GM12878 (cell line): ENCODE data around the gene COL4A2. TPM values are rescaled to one million over a fixed set of nuclear protein-coding genes. Genes with fewer than 3 reads are reported as not detected.

Source experiments
- ATAC-seq: fragments of 200-7000 bp; cut with Tn5 transposase; 3 replicates; pipeline ENCODE4 v1.9.1; 2020; ENCODE audit warnings: mild to moderate bottlenecking, moderate library complexity
- BruUV-seq: library from RNA; stranded (reverse); fragments of 400-500 nt; replicated peaks from 2 replicates; lab custom pipeline; 2021; lab: Mats Ljungman, UMichigan
- CTCF ChIA-PET: fragments of 300-600 bp; sonication (Branson Sonifier 250); formaldehyde crosslinking; extraction: SDS; loops from one replicate; lab custom pipeline; 2021; ENCODE audit warnings: inconsistent platforms; lab: Yijun Ruan, JAX
- POLR2A ChIA-PET: fragments of 350-600 bp; formaldehyde crosslinking; extraction: SDS; loops from one replicate; lab custom pipeline; 2021; ENCODE audit warnings: inconsistent platforms; lab: Charles Lee
- RAD21 ChIA-PET: fragments of 300-600 bp; sonication (Branson Sonifier 250); formaldehyde crosslinking; loops from one replicate; lab custom pipeline; 2023; ENCODE audit warnings: antibody characterized with exemption; ENCODE audit not compliant: unreplicated experiment; lab: Charles Lee
- SMC1A ChIA-PET: fragments of 300-600 bp; sonication (Branson Sonifier 250); formaldehyde crosslinking; loops from one replicate; lab custom pipeline; 2023; ENCODE audit not compliant: unreplicated experiment, uncharacterized antibody; lab: Charles Lee
- DNase-seq: peaks from one replicate; pipeline ENCODE4 v3.0.0-alpha.2; 2011; ENCODE audit warnings: low read depth, low spot score
- FAIRE-seq: peaks from 3 replicates; lab custom pipeline; 2011; peaks lifted over from hg19 to GRCh38; lab: Jason Lieb, UNC
- H2AFZ ChIP-seq: 2 replicates; pipeline ENCODE4 v1.6.0; 2011; ENCODE audit warnings: low read depth, low read length, control low read depth; ENCODE audit not compliant: control insufficient read depth
- H3K27ac ChIP-seq: 2 replicates; pipeline ENCODE4 v1.5.1; 2011; ENCODE audit warnings: control low read depth; ENCODE audit not compliant: control insufficient read depth, insufficient read depth
- H3K27me3 ChIP-seq, 2 experiments: replicated peaks in 1 of 2; 2 replicates each; pipeline versions ENCODE4 v1.6.0 to v1.6.1; 2011; ENCODE audit warnings: low read length in 1 of 2; ENCODE audit not compliant: control insufficient read depth in 2 of 2, insufficient read depth in 2 of 2
- H3K36me3 ChIP-seq, 2 experiments: 2 replicates each; pipeline ENCODE4 v1.5.1; 2011; ENCODE audit warnings: low read length in 1 of 2; ENCODE audit not compliant: control insufficient read depth in 2 of 2, insufficient read depth in 2 of 2
- H3K4me1 ChIP-seq: 2 replicates; pipeline ENCODE4 v1.6.1; 2011; ENCODE audit warnings: mild to moderate bottlenecking, low read length, moderate library complexity, mixed read lengths; ENCODE audit not compliant: control insufficient read depth, insufficient read depth
- H3K4me2 ChIP-seq: 2 replicates; pipeline ENCODE4 v1.6.0; 2011; ENCODE audit warnings: control low read depth; ENCODE audit not compliant: control insufficient read depth, insufficient read depth
- H3K4me3 ChIP-seq: fragments of 200-600 bp; sonication (generic); 2 replicates; pipeline ENCODE4 v1.5.1; 2016
- H3K79me2 ChIP-seq: 2 replicates; pipeline ENCODE4 v1.6.0; 2011; ENCODE audit warnings: low read length; ENCODE audit not compliant: control insufficient read depth, insufficient read depth
- H3K9ac ChIP-seq: 2 replicates; pipeline ENCODE4 v1.8.0; 2011; ENCODE audit warnings: low read length, control low read depth, mixed read lengths; ENCODE audit not compliant: control insufficient read depth, insufficient read depth
- H3K9me3 ChIP-seq: replicated peaks from 3 replicates; pipeline ENCODE4 v1.5.1; 2011; ENCODE audit warnings: mild to moderate bottlenecking, low read length; ENCODE audit not compliant: control insufficient read depth, insufficient read depth
- H4K20me1 ChIP-seq: 2 replicates; pipeline ENCODE4 v1.6.0; 2011; ENCODE audit not compliant: control insufficient read depth, insufficient read depth
- HCFC1 ChIP-seq: fragments of 150-350 bp; IDR thresholded peaks from 2 replicates; pipeline ENCODE4 v1.6.1; 2014; ENCODE audit warnings: low read length
- IKZF1 ChIP-seq: fragments of 450-650 bp; conservative IDR thresholded peaks from 2 replicates; pipeline ENCODE4 v1.6.1; 2017; ENCODE audit warnings: antibody characterized with exemption, mild to moderate bottlenecking
- NBN ChIP-seq: fragments of 450-650 bp; IDR thresholded peaks from 2 replicates; pipeline ENCODE4 v1.6.1; 2016
- POLR2AphosphoS5 ChIP-seq: IDR thresholded peaks from 2 replicates; pipeline ENCODE4 v1.6.1; 2011; ENCODE audit warnings: mild to moderate bottlenecking, low read length, inconsistent platforms
- SMARCA5 ChIP-seq: fragments of 450-650 bp; IDR thresholded peaks from 2 replicates; pipeline ENCODE4 v1.6.1; 2017; ENCODE audit warnings: mild to moderate bottlenecking
- WGBS: methylation state at CpG from one replicate; pipeline ENCODE4 v1.1.6; 2016; ENCODE audit warnings: low lambda C conversion rate; ENCODE audit not compliant: insufficient replicate concordance, insufficient coverage; ENCODE audit errors: missing lambda C conversion rate; 5-methylcytosine and 5-hydroxymethylcytosine counted together
- in situ Hi-C: fragments of 300-500 bp; cut with MboI; formaldehyde crosslinking; loops from 9 replicates; pipeline ENCODE4 v1.14.3; 2018; ENCODE audit warnings: mixed read lengths
- intact Hi-C: fragments of 100-400 bp; cut with micrococcal nuclease; formaldehyde crosslinking; loops from one replicate; pipeline ENCODE4 v1.14.2; 2022; ENCODE audit not compliant: unreplicated experiment
- polyA plus RNA-seq, 11 experiments: library from polyadenylated mRNA; depleted of rRNA in 4 of 11; unstranded in 6 of 11; stranded (reverse) in 5 of 11; fragments of >200 nt; fragmentation: Nextera tagmentation in 4 of 11; fragmentation: Illumina TruSeq in 1 of 11; extraction: Ambion mirVana in 4 of 11; extraction: Trizol in 1 of 11; gene quantifications; 1 replicate in 1 of 11; 2 replicates in 10 of 11; pipeline versions ENCODE4 v1.2.1 to v1.2.3, GENCODE V29; 2011 to 2016; ENCODE audit warnings: inconsistent platforms in 2 of 11, missing spikeins in 2 of 11, low read depth in 1 of 11
- total RNA-seq, 4 experiments: library from RNA; depleted of rRNA in 3 of 4; stranded (reverse); fragments of >200 nt in 3 of 4; fragmentation: Illumina TruSeq in 1 of 4; extraction: Trizol in 1 of 4; gene quantifications; 2 replicates each; pipeline versions ENCODE4 v1.2.1 to v1.2.3, GENCODE V29; 2013 to 2021
- TF ChIP-seq, protein P1 (sequence below): fragments of 450-650 bp; formaldehyde crosslinking; IDR thresholded peaks from 2 replicates; pipeline ENCODE4 v1.4.0; 2020; ENCODE audit warnings: mild to moderate bottlenecking, moderate library complexity

The COL4A2 gene
- total and polyA plus RNA-seq, 10 of the 15 experiments (the other 5 are each of a cell fraction or from before 2014, with no cell fraction given), result 0.16 to 1.6 (median 0.62) TPM; not detected in 3

DNA sequence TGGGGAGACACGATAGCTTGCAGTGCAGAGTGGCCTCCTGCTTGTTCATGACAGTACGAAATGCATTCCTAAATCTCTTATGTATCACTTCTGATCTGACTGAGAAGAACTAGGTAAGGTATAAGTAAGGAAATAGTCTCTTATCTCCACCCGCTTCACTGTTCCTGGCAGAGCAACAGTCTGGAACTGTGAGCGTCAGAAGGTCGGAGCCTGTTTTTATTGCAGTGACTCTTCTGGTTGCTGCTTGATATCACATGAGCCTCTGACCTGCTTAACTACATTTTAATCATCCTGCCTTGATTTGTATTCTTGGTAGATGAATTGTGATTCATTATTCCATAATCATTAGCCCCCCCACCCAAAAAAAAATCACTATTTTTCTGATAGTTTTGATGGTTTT, 69.0 kb downstream of the COL4A2 start (continued):
- TF ChIP-seq, protein P1, sequence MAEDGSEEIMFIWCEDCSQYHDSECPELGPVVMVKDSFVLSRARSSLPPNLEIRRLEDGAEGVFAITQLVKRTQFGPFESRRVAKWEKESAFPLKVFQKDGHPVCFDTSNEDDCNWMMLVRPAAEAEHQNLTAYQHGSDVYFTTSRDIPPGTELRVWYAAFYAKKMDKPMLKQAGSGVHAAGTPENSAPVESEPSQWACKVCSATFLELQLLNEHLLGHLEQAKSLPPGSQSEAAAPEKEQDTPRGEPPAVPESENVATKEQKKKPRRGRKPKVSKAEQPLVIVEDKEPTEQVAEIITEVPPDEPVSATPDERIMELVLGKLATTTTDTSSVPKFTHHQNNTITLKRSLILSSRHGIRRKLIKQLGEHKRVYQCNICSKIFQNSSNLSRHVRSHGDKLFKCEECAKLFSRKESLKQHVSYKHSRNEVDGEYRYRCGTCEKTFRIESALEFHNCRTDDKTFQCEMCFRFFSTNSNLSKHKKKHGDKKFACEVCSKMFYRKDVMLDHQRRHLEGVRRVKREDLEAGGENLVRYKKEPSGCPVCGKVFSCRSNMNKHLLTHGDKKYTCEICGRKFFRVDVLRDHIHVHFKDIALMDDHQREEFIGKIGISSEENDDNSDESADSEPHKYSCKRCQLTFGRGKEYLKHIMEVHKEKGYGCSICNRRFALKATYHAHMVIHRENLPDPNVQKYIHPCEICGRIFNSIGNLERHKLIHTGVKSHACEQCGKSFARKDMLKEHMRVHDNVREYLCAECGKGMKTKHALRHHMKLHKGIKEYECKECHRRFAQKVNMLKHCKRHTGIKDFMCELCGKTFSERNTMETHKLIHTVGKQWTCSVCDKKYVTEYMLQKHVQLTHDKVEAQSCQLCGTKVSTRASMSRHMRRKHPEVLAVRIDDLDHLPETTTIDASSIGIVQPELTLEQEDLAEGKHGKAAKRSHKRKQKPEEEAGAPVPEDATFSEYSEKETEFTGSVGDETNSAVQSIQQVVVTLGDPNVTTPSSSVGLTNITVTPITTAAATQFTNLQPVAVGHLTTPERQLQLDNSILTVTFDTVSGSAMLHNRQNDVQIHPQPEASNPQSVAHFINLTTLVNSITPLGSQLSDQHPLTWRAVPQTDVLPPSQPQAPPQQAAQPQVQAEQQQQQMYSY (CRISPR knock-in tag), result no peak
- TF ChIP-seq POLR2AphosphoS5, result no peak

DNA sequence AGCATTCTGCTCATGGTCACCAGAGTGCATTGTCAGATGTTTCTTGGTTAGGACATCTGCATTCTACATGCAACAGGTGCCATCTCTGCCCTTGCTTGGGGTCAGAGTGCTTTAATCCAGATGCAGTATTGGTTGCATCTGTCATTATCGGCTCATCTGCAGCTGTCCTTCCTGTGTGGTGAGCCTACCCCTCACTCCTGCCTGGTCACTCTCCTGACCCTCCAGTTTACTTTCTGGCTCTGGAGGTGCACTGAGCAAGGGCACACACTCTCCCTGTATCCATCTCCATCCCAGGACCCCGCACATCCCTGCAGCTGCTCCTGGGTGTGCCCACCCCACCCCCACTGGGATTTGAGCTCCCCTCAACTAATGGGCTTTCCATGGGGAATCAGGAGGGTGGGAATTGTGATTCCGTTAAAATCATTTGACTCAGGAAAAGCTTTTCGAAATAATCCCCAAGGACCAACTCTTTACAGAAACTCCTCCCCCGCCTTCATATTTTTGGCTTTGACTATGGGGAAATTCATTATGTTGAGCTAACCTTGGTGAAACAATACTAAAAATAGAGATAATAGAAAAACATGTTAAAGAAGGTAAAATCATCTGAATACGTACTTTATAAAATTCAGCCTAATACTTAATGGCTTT, 70.2 kb downstream of the COL4A2 start:
- no peak for TF ChIP-seq NBN
- TF ChIP-seq IKZF1, result peak; percentile 43; the same call in 1 of the 2 replicates
- no peak for TF ChIP-seq HCFC1
- no peak for TF ChIP-seq SMARCA5
- no peaks in the 10 kb centered on the region for H3K36me3 ChIP-seq
- H2AFZ ChIP-seq, result no peak overlapping the region
- SMC1A ChIA-PET, result interaction anchor here (0.8 to 1.6 kb wide), 4 partner anchors 9 to 33 kb away, joined by 3 to 5 read pairs (median 3); no protein-coding TSS in a partner anchor
- 16% methylated on average over 6 of the region's 6 CpGs for WGBS
- no peak for ATAC-seq
- in situ Hi-C loops (no loop called here), intact Hi-C loops (no loop called here)
- no peak overlapping the region for H3K4me3 ChIP-seq
- no peaks in the 10 kb centered on the region for H3K4me1 ChIP-seq
- peaks cover 0 to 5% of the 10 kb centered on the region in 2 experiments; a peak in 2 of 4 replicates for H3K27me3 ChIP-seq
- H3K4me2 ChIP-seq, result no peak overlapping the region
- no peaks in the 10 kb centered on the region for H4K20me1 ChIP-seq
- FAIRE-seq, result no peak
- CTCF ChIA-PET, result interaction anchor here (0.6 to 1.6 kb wide), 4 partner anchors 13 to 1289 kb away, joined by 3 to 6 read pairs (median 4); no protein-coding TSS in a partner anchor
- no peak overlapping the region for H3K27ac ChIP-seq
- POLR2A ChIA-PET, result interaction anchor here (0.6 kb wide), 1 partner anchor 833 kb away, joined by 3 read pairs; no protein-coding TSS in a partner anchor
- H3K79me2 ChIP-seq, result no peaks in the 10 kb centered on the region
- no peak for DNase-seq
- RAD21 ChIA-PET, result interaction anchor here (0.9 to 1.2 kb wide), 4 partner anchors 9 to 67 kb away, joined by 3 to 4 read pairs (median 3); no protein-coding TSS in a partner anchor
- BruUV-seq, result no TSS peak
- no peaks in the 10 kb centered on the region; the same call in 2 of the 3 replicates for H3K9me3 ChIP-seq
- H3K9ac ChIP-seq, result no peak overlapping the region
